KG1 (cell line): ENCODE results near the gene EIF3L.

ENCODE experiments used
- DNase-seq: peaks from one replicate; lab custom pipeline; 2025; lab: John Stamatoyannopoulos, UW

The EIF3L gene

DNA sequence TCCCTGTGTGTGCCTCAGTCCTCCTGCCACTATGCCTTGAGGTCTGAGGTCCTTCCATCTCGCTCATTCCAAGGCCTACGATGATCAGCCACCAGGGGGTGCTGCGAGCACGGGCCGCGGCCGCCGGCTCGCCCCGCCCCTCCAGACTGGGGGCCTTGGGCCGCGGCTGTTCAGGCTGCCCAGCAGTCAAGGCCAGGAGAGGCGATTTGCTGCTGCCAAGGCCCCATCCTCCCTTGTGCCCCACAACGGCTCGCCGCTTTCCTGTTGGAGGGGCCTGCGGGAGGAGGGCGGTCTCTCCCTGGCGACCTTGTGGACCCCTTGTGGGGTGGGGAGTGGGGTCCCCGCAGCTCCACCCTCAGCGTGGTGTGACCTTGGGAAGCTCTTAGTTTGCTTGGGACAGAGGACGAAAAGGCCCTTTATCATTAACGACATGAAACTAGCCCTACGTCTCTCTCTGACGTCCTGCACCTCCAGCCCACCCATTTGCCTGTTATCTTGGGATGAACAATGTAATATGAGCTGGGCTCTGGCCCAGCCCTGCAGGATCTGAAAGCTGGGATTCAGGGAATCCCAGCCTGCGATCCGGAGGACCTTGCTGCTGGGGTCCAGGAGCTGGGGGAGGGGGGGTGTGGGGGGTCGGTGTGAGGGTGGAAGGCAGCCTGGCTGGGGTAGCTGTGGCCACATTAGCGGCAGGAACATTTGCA lies 31.4 kb upstream of the EIF3L start:
- DNase-seq: peak; percentile 51

DNA sequence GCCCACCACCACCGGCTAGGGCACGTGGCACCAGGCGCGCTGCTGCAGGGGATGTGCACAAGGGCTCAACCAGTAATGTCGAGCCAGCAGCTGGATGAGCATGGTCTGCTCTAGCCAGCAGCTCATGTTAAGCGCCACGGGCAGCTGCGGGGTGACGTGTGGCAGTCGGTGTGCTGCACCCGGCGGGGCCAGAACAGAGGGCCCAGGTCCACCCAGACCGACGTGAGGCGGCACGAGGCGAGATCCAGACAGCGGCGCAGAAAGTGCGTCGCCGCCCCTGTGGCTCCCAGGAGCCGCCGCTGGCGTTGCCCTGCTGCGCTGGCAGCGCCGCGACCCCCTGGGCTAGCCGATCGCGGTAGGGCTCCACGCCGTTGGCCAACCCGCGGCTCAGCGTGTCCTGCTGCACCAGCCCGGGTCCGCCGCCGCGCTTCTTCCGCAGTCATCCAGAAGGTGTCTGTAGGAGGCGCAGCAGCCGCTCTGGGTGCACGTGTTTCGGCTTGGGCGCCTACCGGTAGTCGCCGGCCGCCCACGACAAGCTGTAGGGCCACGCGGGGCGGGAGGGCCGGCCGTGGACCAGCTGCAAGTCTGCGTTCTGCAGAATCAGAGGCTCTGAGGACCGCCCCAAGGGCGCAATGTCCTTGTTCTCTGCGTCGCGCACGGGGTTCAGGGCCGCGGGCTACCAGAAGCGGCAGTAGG lies 30.7 kb upstream of the EIF3L start:
- DNase-seq: no peak

DNA sequence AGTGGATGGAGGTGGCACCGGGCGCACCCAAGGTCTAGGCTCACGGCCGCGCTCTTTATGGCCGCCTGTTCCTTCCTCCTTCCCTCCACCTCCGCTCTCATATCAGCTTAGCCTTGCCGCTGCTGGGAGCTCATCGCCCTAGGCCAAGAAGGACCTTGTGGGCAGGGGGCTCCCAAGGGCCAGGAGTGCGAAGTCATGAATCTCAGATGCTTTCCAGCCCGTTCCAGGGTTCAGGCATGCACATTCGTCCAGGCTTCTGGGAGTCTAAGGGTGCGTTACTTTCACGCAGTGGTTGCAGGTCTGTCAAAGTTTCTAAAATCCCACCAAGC lies 30.1 kb upstream of the EIF3L start:
- DNase-seq: no peak

DNA sequence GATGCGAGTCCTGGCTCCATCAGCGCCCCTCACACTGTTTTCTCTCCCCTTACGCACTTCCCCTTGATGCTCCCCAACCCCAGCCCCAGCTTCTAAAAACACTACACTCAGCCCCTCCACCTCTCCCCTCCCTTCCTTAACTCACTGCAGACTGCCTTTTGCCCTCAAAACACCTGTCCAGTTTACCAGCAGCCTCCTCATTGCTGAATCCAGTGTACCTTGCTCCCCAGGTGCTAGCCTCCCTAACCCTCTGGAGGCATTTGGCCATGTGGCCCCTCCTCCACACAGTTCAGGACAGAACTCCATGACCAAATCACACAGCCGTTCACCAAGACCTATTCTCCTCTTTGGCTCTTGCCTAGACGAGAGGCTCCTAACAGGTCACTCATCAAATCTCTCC lies 28.9 kb upstream of the EIF3L start:
- no peak for DNase-seq

DNA sequence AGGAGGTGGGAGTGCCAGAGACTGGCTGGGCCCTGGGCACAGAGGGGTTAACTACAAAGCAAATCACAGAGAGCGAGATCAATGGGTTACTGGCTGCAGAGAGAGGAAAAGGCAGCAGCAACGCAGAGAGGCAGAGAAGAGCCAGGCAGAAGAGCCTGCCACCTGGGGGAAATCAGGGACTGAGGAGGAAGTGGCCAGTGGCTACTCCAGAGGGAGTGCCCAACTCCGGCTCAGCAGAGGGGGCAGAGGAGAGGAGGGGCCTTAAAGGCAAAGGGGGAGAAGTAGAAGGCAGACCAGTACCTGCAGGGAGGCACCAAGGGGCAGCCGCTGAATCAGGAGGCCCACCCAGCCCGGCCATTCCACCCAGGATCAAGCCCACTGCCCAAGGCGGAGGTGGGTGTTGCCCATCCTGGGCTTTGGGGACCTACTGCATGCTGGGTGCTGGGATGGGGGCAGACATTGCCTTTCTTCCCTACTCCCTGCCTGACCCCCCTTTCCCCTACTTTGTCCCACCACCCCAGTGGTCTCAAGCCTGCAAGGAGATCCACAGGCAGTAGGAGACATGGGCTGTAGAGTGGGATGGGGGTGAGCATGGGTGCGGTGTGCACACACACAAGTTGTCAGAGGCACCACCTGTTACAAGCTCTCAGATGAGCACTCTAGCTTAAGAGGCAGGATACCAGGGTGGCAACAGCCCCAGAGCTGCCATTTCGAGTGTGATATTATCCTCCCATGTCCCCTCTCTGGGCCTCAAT lies 27.0 kb upstream of the EIF3L start:
- no peak for DNase-seq

DNA sequence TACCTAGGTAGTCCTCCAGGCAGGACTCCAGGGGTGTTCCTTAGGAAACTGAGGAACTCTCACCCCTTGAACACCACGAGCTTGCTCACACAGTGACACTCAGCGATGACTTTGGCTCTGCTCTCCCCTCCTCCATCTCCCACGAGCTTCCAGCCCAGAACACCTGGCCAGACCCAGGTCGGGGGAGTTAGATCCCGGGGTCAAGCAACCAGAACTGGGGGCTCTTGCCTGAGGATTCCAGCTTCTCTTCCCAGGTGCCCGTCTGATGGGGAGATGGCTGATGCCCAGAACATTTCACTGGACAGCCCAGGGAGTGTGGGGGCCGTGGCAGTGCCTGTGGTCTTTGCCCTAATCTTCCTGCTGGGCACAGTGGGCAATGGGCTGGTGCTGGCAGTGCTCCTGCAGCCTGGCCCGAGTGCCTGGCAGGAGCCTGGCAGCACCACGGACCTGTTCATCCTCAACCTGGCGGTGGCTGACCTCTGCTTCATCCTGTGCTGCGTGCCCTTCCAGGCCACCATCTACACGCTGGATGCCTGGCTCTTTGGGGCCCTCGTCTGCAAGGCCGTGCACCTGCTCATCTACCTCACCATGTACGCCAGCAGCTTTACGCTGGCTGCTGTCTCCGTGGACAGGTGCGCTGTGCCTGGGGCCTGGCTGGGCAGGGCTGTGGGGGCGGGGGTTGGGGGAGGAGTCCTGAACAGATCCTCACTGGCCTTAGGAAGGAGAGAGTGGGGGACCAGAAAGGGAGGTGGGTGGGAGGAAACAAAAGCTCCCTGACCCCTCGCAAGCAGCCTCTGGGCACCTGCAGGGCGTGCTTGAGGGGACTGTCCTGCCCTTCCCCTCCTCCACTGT lies 25.9 kb upstream of the EIF3L start, which contains the start of gene GALR3:
TSS of gene GALR3 (plus strand) at position 249 of the 852 bp plus-strand sequence. CDS start at position 274, 25 bp downstream.
- DNase-seq: no peak

DNA sequence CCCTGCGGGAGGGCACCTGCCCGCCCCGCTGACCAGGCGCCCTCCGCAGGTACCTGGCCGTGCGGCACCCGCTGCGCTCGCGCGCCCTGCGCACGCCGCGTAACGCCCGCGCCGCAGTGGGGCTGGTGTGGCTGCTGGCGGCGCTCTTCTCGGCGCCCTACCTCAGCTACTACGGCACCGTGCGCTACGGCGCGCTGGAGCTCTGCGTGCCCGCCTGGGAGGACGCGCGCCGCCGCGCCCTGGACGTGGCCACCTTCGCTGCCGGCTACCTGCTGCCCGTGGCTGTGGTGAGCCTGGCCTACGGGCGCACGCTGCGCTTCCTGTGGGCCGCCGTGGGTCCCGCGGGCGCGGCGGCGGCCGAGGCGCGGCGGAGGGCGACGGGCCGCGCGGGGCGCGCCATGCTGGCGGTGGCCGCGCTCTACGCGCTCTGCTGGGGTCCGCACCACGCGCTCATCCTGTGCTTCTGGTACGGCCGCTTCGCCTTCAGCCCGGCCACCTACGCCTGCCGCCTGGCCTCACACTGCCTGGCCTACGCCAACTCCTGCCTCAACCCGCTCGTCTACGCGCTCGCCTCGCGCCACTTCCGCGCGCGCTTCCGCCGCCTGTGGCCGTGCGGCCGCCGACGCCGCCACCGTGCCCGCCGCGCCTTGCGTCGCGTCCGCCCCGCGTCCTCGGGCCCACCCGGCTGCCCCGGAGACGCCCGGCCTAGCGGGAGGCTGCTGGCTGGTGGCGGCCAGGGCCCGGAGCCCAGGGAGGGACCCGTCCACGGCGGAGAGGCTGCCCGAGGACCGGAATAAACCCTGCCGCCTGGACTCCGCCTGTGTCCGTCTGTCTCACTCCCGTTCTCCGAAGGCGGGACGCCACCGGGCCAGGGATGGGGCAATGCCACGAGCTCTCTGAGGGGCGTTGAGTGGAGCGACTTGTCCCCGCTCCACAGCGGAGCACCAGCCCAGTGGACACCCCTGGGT lies 24.3 kb upstream of the EIF3L start:
- DNase-seq: no peak

DNA sequence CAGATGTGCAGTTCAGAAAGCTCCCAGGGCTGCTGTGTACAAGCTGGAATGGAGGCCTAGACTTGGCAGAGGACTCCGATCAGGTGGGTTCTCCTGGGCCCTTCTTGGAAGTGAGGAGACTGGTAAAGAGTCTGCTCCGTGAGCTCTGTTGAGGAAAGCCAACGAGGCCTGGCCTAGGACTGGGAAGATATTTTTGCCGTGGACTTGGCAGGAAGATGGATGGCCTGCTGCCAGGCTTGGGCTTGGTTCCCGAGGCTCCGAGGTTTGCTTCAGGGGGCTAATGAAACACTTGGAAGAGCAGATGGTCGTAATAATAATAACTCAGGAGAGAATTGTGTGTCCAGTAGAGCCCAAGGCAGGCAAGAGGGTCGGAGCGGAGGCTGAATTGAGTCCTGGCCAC lies 22.2 kb upstream of the EIF3L start:
- DNase-seq: no peak

DNA sequence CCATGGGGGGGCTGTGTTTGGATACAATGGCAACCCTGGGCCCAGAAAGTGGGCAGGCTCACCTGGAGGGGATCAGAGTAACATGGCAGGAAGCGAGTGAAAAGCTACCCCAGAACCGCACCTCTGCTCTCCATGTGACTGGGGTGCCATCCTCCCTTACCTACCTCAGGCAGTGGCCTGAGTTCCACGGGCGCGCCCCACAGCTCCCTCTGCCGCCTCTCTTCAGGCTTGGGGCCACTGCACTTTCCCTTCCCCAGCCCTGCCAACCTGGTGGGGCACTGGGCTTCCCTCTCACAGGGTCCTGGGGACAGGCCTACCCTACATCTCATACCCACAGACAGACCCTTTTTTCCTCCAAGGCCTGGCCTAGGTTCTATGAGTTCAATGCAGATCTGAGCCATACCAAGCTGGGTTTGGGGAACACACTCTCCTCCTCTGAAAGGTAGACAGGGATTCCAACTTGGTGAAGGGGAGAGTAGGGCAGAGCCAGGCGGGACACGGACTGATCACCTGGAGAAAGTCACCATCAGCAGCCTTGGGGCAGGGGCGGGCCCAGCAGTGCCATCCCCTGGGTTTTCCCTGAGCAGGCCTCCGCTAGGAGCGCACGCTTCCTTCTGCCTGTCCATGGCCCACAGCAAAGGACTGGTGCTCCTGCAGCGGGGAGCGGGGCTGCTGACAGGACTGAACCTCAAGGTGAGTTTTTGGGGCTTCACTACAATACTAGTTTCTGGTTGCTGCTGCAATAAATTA lies 19.0 kb upstream of the EIF3L start:
- no peak for DNase-seq

DNA sequence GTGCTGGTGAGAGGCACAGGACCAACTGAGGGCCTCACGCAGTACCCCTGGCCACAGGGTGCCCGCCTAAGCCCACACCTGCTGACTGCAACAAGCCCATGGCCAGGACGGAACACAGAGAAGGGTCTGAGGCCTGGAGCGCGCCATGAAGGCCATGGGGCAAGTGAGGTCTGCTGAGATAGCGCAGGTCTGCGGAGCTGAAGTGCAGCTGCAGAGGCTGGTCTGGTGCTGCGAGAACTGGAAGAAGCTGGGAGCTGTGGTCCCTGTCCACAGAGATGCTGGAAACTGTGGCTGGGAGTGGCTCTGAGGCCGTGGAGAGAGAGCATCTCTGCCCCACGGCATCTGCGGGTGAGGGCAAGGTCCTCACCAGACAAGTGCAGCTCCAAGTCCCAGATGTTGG lies 17.7 kb upstream of the EIF3L start:
- no peak for DNase-seq

DNA sequence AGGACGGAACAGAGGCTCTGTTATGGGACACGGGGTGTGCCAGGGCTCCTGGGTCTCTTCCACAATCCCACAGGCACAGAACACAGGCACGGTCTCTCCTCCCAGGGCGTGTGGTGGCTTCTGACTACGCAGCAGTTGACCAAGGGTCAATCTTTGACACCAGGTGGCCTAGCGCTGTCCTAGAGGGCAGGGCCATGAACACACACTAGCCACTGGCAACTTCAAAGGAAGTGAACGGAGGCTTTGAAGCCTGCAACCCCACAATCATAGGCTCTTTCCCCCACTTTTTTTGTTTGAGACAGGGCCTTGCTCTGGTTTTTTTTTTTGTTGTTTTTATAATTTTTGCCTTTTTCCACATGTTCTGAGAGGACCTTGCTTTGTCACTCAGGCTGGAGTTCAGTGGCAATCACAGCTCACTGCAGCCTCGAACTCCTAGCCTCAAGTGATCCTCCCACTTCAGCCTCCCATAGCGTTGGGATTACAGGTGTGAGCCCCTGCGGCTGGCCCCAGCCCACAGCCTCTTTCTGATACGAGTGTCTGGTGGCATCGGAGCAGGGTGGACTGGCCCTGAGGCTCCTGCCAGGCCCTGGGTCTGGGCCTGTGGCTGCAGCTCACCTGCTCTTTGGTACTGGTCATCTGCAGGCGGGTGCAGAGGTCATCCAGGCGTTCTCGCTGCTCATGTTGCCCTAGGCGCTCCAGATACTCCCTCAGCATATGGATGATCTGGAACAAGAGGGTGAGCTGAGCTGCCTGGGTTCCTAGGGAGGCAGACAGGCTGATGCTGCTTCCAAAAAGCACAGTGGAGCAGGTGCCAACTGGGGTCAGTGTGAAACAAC lies 17.0 kb upstream of the EIF3L start:
- DNase-seq: no peak

DNA sequence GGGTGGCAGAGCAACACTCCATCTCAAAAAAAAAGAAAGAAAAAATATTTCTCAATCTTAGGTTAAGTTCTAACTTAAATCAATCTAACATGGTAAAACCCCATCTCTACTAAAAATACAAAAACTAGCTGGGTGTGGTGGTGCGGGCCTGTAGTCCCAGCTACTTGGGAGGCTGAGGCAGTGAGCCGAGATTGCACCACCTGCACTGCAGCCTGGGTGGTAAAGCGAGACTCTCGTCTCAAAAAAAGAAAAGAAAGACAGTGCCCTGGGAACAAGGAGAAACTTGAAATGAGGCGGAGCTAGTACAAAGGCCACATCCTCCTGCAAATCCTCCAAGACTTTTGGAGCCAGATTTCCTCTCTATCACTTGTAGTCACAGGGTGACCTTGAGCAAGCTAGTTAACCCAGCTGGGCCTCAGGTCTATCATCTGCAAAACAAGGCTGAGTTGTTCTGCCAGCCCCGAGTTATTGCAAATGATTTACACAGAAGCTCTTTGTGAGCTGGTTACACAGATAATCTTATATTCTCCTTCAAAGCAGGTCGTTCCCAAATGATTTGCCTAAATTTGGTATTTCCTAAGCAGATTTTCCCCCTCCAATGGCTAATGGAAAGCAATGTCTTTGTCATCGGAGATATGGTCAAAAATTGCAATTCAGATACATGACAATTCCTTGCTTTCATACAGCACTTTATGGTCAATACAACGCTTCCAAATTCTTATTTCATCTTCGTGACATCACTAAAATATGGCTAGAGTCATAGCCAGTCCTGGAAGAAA lies 7.0 kb upstream of the EIF3L start:
- no peak for DNase-seq

DNA sequence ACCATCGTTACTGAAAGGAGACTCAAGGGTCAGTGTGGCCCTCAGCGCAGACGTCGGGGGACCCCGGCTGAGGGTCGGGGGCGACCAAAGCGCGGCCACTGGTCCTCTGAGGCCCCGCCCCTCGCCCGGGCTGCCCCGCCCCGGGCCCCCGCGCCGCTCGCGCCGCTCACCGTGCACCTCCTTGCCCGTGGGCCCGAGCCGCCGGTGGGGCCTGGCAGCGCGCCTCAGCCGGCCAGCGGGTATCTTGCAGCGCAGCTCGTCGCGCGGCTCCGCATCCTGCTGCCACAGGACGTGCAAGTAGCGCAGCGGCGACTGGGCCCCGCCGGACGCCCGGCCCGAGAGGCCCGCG lies 5.5 kb upstream of the EIF3L start:
- DNase-seq: no peak

DNA sequence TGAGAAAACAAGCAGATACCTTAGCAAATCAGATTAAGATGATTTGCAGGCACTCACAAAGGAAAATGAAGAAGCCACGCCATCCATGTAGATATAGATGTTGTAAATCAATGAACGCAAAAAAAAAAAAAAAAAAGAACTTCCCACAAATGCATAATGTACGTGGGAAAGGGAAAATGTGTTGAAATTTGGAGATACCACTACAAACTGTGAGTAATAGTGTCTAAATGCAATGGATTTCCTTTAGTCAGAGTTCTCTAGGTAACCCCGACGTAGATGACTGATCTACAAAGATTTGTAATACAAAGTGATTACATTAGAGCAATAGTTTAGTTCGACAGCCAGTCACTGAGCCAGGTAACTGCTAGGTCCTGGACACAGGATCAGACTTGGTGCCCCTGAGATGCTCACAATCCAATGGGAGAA lies 4.3 kb upstream of the EIF3L start:
- no peak for DNase-seq

DNA sequence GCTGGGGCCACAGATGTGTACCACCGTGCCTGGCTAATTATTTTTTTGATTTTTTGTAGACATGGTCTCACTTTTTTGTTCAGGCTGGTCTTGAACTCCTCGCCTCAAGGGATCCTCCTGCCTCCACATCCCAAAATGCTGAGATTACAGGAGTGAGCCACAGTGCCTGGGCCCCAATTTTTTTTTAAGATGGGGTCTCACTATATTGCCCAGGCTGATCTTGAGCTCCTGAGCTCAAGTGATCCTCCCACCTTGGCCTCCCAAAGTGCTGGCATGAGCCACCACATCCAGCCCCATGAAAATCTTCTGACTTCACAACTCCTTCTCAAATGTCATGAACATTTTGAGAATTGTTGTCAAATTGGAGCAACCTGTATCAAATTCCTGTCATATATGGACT lies 2.8 kb upstream of the EIF3L start:
- no peak for DNase-seq

DNA sequence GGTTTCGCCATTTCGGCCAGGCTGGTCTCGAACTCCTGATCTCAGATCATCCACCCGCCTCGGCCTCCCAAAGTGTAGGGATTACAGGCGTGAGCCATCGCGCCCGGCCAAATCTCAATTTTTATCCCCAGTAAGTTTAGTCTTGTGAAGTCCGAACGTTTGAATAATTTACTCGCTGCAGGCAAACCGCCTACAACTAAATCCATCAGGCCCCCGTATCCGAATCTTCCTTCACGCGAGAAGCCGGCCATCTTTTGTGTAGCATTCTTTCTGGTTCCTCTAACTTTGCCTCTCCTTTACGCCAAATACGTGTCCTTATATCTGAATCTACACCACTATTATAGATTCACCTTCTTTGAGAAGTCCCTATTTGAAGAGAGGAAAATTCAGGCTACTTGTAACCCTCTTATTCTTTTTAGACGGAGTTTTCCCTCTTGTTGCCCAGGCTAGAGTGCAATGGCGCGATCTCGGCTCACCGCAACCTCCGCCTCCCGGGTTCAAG lies 581 bp upstream of the EIF3L start:
- no peak for DNase-seq

DNA sequence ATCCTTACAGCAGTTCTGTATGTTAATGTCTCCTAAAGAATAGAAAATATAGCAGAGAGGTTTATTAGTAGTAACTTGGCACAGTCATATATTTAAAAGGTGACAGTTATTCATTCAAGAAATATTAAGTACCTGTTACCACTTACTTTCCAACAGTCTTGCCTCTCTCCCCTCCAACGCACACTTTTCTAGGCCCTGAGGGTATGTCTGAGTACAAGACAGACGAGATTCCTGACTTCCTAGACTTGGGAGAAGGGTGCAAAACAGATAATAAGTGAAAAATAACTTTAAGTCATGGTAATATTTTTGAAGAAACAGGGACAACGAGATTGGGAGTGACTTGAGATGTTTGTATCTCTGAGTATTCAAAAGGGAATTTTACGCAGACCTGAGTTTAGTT lies 1.6 kb downstream of the EIF3L start:
- no peak for DNase-seq

DNA sequence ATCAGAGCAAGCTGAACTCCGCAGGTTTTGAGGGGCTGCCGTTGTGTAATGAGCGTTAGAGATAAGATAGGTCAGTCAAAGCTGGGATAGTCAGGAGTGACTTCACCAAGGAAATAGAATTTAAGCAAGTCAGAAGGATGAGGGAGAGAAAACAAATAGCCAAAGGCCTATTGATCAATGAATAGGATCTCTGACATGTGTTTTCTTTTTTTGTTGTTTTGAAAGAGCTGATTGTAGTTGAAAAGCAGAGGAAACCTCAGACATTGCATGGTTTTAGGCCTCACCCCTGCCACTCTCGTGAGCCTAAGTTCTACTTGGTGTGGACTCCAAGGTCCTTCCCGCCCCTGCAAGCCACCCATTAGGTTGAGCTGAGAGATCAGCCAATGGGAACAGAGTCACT lies 3.2 kb downstream of the EIF3L start:
- DNase-seq: no peak

DNA sequence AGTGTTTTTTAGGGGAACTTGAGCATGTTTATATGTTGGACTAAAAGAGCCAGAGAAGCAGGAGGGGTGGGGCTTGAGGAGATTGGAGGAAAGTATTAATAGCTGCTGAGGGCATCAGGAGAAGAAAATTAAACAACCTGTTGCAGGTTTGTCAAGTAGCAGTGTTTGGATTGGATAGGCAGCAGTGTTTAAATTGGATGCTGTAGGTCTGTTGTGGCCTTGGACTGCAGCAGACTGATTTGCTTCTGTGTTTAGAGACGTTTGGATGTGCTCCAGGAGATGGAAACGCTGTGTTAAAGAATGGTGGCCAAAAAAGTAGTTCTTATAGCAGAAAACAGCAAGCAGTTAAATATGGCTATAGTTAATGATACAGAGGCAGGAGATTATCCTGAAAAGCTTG lies 5.7 kb downstream of the EIF3L start:
- DNase-seq: no peak
